Measurements from ENCODE around the gene AMER3. TPM values are rescaled to one million over a fixed set of nuclear protein-coding genes. Genes with fewer than 3 reads are reported as not detected.

Gene AMER3
- total and polyA plus RNA-seq, 2 of the 8 experiments (the other 6 are each of a cell fraction or from before 2014, with no cell fraction given) = 0.15 to 0.19 TPM

DNA sequence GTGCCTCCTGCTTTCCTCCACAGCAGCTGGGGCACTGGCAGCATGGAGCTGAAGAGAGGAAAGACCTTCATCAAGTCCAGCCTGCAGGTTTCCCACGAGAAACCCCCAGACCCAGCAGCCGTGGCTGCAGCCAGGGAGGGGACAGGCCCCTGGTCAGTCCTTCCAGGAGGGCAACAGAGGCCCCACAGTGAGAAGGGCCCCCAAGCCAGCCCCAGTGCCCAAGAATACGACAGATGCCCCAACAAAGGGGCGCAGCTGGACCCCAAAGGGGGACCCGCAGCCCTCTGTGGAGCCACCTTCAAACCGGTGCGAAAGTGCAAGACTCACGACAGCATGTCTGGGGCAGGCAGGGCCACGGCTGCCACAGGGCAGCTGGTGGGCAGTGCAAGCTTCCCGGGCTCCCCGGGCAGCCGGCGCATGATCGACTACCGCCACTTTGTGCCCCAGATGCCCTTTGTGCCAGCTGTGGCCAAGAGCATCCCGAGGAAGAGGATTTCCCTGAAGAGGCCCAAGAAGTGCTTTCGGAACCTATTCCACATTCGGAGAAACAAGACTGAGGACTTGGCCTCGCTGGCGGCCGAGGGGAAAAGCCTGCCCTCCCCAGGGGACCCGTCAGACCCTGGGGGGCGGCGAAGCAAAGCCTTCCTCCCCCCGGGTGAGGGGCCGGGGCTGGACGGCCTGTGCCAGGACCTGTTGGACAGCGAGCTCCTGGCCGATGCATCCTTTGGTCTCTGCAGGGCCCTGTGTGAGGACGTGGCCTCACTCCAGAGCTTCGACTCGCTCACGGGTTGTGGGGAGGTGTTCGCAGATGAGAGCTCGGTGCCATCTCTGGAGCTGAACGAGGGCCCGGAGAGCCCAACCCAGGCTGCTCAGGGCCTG is 6.9 kb downstream of the AMER3 start:
- DNase-seq (ENCODE audit: low read depth in 1 of 2, low spot score in 2 of 2) (no peak), FAIRE-seq (no peak)
- H3K4ac ChIP-seq (replicated peaks; ENCODE audit: insufficient read length, low read depth, low read length) = no peak overlapping the region
- no peak overlapping the region for H3K18ac ChIP-seq (ENCODE audit: extremely low read depth, low read length)
- H3K27me3 ChIP-seq (replicated peaks in 1 of 4; ENCODE audit: control insufficient read depth in 3 of 4, extremely low read depth in 1 of 4, insufficient read depth in 3 of 4, low read length in 3 of 4) = peaks cover 0 to 5% (median 3%) of the 10 kb centered on the region in 4 experiments; a peak in 5 of 7 replicates
- WGBS, 2 experiments (ENCODE audit: extremely low coverage in 1 of 2, insufficient coverage in 1 of 2, insufficient read length in 1 of 2, insufficient replicate concordance in 2 of 2, low coverage in 1 of 2, low lambda C conversion rate in 2 of 2, missing lambda C conversion rate in 1 of 2) = 95% methylated on average over 27 of the region's 37 CpGs; no CpG with 5 or more reads in 1 of the 2 experiments
- H3K9ac ChIP-seq (replicated peaks in 1 of 4; ENCODE audit: extremely low read depth in 1 of 4, low read depth in 3 of 4, low read length in 3 of 4) = no peak overlapping the region
- no peak overlapping the region for H2BK12ac ChIP-seq (ENCODE audit: low read depth, low read length)
- H2AFZ ChIP-seq (ENCODE audit: low read length) = no peak overlapping the region
- no peaks in the 10 kb centered on the region for H3K23me2 ChIP-seq (ENCODE audit: low read depth, low read length)
- no peak overlapping the region for H2BK120ac ChIP-seq (replicated peaks; ENCODE audit: low read depth, low read length)
- H3K4me1 ChIP-seq (replicated peaks in 1 of 4; ENCODE audit: control insufficient read depth in 3 of 4, insufficient read depth in 4 of 4, low read length in 3 of 4) = peaks cover 0 to under 1% (median 0%) of the 10 kb centered on the region in 4 experiments; a peak in 1 of 7 replicates
- H3K23ac ChIP-seq (ENCODE audit: insufficient read length) = no peak overlapping the region
- H3K27ac ChIP-seq (ENCODE audit: low read depth, low read length) = no peak overlapping the region
- no peaks in the 10 kb centered on the region for H3K36me3 ChIP-seq (ENCODE audit: control insufficient read depth in 2 of 4, insufficient read depth in 4 of 4, low read length in 3 of 4)
- CTCF ChIA-PET (ENCODE audit: partially characterized antibody) = interaction anchor here (1.0 to 1.9 kb wide), 5 partner anchors 13 to 202 kb away, joined by 3 to 6 read pairs (median 3); no protein-coding TSS in a partner anchor
- no peak overlapping the region for H3K14ac ChIP-seq (ENCODE audit: insufficient read length)
- no peaks in the 10 kb centered on the region for H4K20me1 ChIP-seq (replicated peaks in 1 of 2; ENCODE audit: control insufficient read depth in 1 of 2, insufficient read depth in 2 of 2, low read length in 2 of 2)
- no peak overlapping the region for H4K91ac ChIP-seq (replicated peaks; ENCODE audit: insufficient read length, low read length)
- no peak overlapping the region for H3K56ac ChIP-seq (replicated peaks; ENCODE audit: insufficient read length, low read depth, low read length)
- H2BK5ac ChIP-seq (ENCODE audit: low read depth, low read length) = no peak overlapping the region
- peak overlapping the region; percentile 68 for H4K8ac ChIP-seq (ENCODE audit: extremely low read depth, insufficient read depth, low read length)
- no peak overlapping the region for H2AK5ac ChIP-seq (ENCODE audit: low read depth, low read length)
- POLR2A ChIA-PET (ENCODE audit: partially characterized antibody) = interaction anchor here (0.9 kb wide), 1 partner anchor 9 kb away, joined by 3 read pairs; no protein-coding TSS in a partner anchor
- no peak overlapping the region for H2BK15ac ChIP-seq (ENCODE audit: low read length)
- H3K4me2 ChIP-seq (ENCODE audit: insufficient read depth in 1 of 2, low read depth in 2 of 2, low read length in 2 of 2) = no peak overlapping the region
- no peak overlapping the region for H2BK20ac ChIP-seq (ENCODE audit: low read length)
- H4K5ac ChIP-seq (ENCODE audit: insufficient read length, low read depth, low read length) = no peak overlapping the region
- no peak overlapping the region for H3K4me3 ChIP-seq (ENCODE audit: extremely low read depth in 1 of 4, insufficient read depth in 2 of 4, low read depth in 3 of 4, low read length in 4 of 4)
- no peaks in the 10 kb centered on the region for H3K79me1 ChIP-seq (ENCODE audit: low read depth, low read length)
- H3K9me3 ChIP-seq (ENCODE audit: insufficient read depth in 2 of 2, low read depth in 1 of 2, low read length in 1 of 2) = no peaks in the 10 kb centered on the region
- no peaks in the 10 kb centered on the region for H3K79me2 ChIP-seq (ENCODE audit: control insufficient read depth in 1 of 2, insufficient read depth in 2 of 2, low read length in 2 of 2)
- no peak for TF ChIP-seq CREB1 (IDR thresholded peaks at IDR 0.05)
- TF ChIP-seq RXRA (IDR thresholded peaks at IDR 0.05; ENCODE audit: insufficient read depth, low read depth, low read length) = no peak
- no peak for TF ChIP-seq CBX5 (IDR thresholded peaks at IDR 0.05; ENCODE audit: low read depth, low read length)
- no peak for TF ChIP-seq RNF2 (IDR thresholded peaks at IDR 0.05; ENCODE audit: borderline replicate concordance, low read depth, low read length, missing control alignments, poor library complexity, severe bottlenecking)
- no peak for TF ChIP-seq SUZ12 (IDR thresholded peaks at IDR 0.05; ENCODE audit: low read length)
- no peak for TF ChIP-seq TAF7 (optimal IDR thresholded peaks at IDR 0.05; ENCODE audit: borderline replicate concordance, low read depth, low read length)
- no peak for TF ChIP-seq HDAC2 (IDR thresholded peaks at IDR 0.05; ENCODE audit: borderline replicate concordance in 1 of 2, low read depth in 2 of 2, low read length in 2 of 2)
- TF ChIP-seq KDM1A (IDR thresholded peaks at IDR 0.05; ENCODE audit: borderline replicate concordance, low read length) = no peak
- no peak for TF ChIP-seq POU5F1 (IDR thresholded peaks at IDR 0.05; ENCODE audit: low read depth, low read length)
- TF ChIP-seq SAP30 (IDR thresholded peaks at IDR 0.05; ENCODE audit: insufficient read depth, insufficient replicate concordance, low read length) = no peak
- TF ChIP-seq TAF1 (IDR thresholded peaks at IDR 0.05; ENCODE audit: low read depth, low read length) = no peak

All from H1 (cell line).